Smooth muscle cell of the coronary artery (primary cell): ENCODE measurements around the gene S100A6. TPM values are rescaled to one million over a fixed set of nuclear protein-coding genes. Genes with fewer than 3 reads are reported as not detected.

Source experiments
- total RNA-seq: library from RNA; depleted of rRNA; stranded (reverse); fragments of >200 nt; gene quantifications from 2 replicates; pipeline ENCODE4 v1.2.3, GENCODE V29; 2014; ENCODE audit warnings: low replicate concordance

S100A6 gene
- total RNA-seq: 1,802 and 2,597 TPM in 2 replicates

DNA sequence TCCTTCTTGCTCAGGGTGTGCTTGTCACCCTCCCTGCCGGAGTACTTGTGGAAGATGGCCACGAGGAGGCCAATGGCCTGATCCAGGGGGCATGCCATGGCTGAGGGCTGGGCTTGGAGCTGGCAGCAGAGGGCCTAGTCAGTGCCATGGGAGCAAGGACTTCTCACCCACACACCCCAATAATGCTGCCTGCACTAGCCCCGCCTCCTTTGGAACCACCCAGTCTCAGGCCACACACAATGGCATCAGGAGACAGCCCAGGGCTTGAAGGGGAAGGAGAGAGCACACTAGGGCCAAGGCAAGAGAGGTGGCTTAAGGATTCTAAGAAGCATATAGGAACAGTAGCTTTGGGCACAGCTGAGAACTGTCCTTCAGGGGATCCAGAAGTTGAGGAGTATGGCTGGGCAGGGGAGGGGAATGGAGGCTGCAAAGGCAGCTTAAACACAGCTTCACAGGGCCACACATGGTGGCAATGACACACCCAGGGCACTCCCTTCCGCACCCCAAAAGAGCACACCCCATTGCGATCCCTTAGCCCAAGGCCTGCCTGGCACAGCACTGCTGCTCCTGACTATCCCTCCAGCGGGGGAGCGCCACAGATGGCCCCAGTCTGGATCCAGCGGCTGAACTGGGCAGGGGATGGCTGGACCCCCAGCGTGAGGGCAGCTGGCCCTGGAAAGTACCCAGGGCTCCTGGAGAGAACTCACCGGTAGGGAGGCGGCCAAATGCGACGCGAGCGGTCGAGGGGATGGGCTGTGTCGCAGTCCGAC, at the start of gene S100A6:
Gene S100A6, minus strand, starts transcription at position 750 of the 770 bp plus-strand sequence. Its CDS starts 652 bp downstream, at position 98.

DNA sequence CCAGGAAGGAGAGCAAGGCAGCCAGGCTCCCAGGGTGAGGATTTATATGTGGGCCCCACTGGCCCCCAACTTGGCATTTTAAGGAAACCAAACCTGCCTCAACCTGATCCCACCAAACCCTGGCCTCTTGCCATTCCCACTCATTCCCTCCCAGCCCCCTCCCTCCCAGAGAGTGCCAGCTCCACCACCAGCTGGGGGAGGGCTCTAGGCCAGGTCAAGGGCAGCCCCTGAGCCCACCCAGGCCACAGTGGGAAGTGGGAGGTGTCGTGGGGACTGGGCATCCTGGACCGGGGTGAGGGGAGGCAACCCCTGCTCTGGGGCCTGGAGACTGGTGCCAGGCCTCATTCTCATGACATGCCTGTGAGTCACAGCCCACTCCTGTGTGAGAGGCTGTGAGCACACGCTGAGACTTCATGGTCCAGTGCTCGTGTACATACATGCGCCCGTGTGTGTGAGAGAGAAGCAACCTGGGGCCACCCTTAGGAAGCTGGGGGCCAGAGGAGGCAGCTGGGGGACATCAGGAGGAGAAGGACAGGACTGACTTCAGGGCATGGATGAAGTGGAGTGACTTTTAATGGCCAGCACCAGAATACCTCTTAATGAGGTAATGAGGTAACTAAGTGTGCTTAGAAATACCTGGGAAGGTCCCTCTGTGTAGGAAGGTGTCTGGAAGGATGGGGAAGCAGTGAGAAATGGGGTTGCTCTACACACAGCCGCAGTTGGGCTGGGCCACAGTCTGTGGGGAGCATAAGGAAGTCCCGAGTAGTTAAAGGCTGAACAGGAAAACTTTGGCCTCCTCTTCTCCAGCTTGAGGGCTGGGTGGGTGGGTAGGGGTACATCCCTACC, 30.0 kb upstream of the S100A6 start, which contains the start of gene S100A2:
Gene S100A2, minus strand, starts transcription at position 316 of the 846 bp plus-strand sequence. CDS start 1,967 bp downstream, outside the sequence.

GRCh38 chr1:153548722-153549688, 13.2 kb upstream of the S100A6 start, which contains the start of gene S100A3:
Gene S100A3, minus strand, starts transcription at chr1:153549258. Its CDS starts 773 bp downstream, at chr1:153548485.

GRCh38 chr1:153545067-153546055, 9.6 kb upstream of the S100A6 start, which contains the start of gene S100A4:
Gene S100A4, minus strand, starts transcription at chr1:153545806. Its CDS starts 1,012 bp downstream, at chr1:153544794.

GRCh38 chr1:153540394-153541361, 4.9 kb upstream of the S100A6 start, which contains the start of gene S100A5:
Gene S100A5, minus strand, starts transcription at chr1:153540934. Its CDS starts 743 bp downstream, at chr1:153540191.

Other genes with a start within 250 kb of the S100A6 start
- gene PGLYRP3, start 223.0 kb downstream of the S100A6 start, total RNA-seq: not detected in 2 replicates
- not detected in 2 replicates for gene PGLYRP4, start 187.2 kb downstream of the S100A6 start, total RNA-seq
- not detected in 2 replicates for gene S100A9, start 178.1 kb downstream of the S100A6 start, total RNA-seq
- not detected in 2 replicates for gene S100A12, start 160.4 kb downstream of the S100A6 start, total RNA-seq
- not detected in 2 replicates for gene S100A8, start 144.9 kb downstream of the S100A6 start, total RNA-seq
- not detected in 2 replicates for gene S100A7A, start 119.5 kb downstream of the S100A6 start, total RNA-seq
- not detected in 2 replicates for gene S100A7, start 75.3 kb downstream of the S100A6 start, total RNA-seq
- not detected in 2 replicates for gene S100A5, start 4.9 kb upstream of the S100A6 start, total RNA-seq
- 109 and 280 TPM in 2 replicates for gene S100A4, start 9.8 kb upstream of the S100A6 start, total RNA-seq
- 5.0 and 7.3 TPM in 2 replicates for gene S100A3, start 13.3 kb upstream of the S100A6 start, total RNA-seq
- 1.1 and 3.5 TPM in 2 replicates for gene S100A2, start 29.9 kb upstream of the S100A6 start, total RNA-seq
- gene S100A16, start 77.1 kb upstream of the S100A6 start, total RNA-seq: 98.3 and 375 TPM in 2 replicates
- gene S100A14, start 80.3 kb upstream of the S100A6 start, total RNA-seq: 0.12 and 0.30 TPM in 2 replicates
- 168 and 173 TPM in 2 replicates for gene S100A13, start 91.5 kb upstream of the S100A6 start, total RNA-seq
- 0.23 TPM in 1 of 2 replicates, not detected in the other for gene S100A1, start 92.4 kb upstream of the S100A6 start, total RNA-seq
- 22.7 and 27.4 TPM in 2 replicates for gene CHTOP, start 98.1 kb upstream of the S100A6 start, total RNA-seq
- 26.4 and 55.4 TPM in 2 replicates for gene SNAPIN, start 122.7 kb upstream of the S100A6 start, total RNA-seq
- gene ILF2, start 135.0 kb upstream of the S100A6 start, total RNA-seq: 126 and 196 TPM in 2 replicates
- gene NPR1, start 142.7 kb upstream of the S100A6 start, total RNA-seq: 0.08 and 19.8 TPM in 2 replicates
- 17.9 and 23.9 TPM in 2 replicates for gene INTS3, start 192.1 kb upstream of the S100A6 start, total RNA-seq
- 4.4 and 38.0 TPM in 2 replicates for gene SLC27A3, start 239.4 kb upstream of the S100A6 start, total RNA-seq